ENCODE measurements around the gene LRMDA.

Gene LRMDA

DNA sequence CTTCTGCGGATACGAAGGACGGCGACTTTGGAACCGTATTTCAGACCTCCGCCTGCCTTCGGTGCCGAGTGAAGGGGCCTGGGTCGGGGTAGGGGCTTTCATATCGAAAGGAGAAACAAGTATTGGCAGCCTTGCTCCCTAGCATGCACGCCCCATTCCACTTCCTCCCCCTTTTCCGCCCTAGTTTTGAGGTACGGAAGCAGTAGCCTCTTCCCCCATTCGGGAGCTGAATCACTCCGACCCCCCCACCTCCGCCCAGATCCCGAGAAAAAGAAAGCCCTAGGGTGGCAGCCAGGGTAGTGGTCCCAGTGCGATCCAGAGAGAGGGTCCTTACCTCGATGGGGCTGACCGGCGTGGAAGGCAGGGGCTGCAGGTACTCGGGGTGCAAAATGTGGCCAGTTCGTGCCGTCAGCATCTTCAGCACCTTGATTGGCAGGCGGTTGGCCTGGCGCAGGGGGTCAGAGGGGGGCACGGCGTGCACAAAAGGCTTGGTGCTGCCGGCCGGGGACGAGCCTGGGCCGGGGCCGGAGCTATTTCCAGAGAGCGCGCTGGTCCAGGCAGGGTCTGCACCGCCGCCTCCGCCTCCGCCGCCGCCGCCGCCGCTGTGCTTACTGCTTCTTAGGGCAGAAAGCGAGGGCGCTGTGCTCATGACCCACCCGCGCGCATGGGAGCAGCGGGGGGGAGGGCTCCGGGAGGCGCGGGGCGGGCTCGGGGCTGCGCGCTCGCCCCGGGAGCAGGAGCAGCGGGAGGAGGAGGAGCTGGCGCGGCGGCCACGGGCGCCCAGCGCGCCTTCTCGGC lies 30.5 kb upstream of the LRMDA start (continued):
- TF ChIP-seq, protein P1, sequence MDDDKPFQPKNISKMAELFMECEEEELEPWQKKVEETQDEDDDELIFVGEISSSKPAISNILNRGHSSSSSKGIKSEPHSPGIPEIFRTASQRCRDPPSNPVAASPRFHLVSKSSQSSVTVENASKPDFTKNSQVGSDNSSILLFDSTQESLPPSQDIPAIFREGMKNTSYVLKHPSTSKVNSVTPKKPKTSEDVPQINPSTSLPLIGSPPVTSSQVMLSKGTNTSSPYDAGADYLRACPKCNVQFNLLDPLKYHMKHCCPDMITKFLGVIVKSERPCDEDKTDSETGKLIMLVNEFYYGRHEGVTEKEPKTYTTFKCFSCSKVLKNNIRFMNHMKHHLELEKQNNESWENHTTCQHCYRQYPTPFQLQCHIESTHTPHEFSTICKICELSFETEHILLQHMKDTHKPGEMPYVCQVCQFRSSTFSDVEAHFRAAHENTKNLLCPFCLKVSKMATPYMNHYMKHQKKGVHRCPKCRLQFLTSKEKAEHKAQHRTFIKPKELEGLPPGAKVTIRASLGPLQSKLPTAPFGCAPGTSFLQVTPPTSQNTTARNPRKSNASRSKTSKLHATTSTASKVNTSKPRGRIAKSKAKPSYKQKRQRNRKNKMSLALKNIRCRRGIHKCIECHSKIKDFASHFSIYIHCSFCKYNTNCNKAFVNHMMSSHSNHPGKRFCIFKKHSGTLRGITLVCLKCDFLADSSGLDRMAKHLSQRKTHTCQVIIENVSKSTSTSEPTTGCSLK (tag by site-specific recombination; IDR thresholded peaks at IDR 0.05) = no peak
- TF ChIP-seq ZNF624 (tag by site-specific recombination; IDR thresholded peaks at IDR 0.05) (no peak), ZNF621 (tag by site-specific recombination; IDR thresholded peaks at IDR 0.05) (no peak), ZNF10 (tag by site-specific recombination; IDR thresholded peaks at IDR 0.05) (no peak), ZNF843 (tag by site-specific recombination; IDR thresholded peaks at IDR 0.05) (no peak), ZNF776 (tag by site-specific recombination; IDR thresholded peaks at IDR 0.05; ENCODE audit: borderline replicate concordance) (no peak), ZNF184 (tag by site-specific recombination; IDR thresholded peaks at IDR 0.05) (no peak), ZXDB (tag by site-specific recombination; IDR thresholded peaks at IDR 0.05) (peak; percentile 65; the same call in 1 of the 2 replicates), ZSCAN30 (tag by site-specific recombination; IDR thresholded peaks at IDR 0.05) (no peak), KLF7 (tag by site-specific recombination; IDR thresholded peaks at IDR 0.05; ENCODE audit: borderline replicate concordance) (no peak), ZNF555 (tag by site-specific recombination; conservative IDR thresholded peaks at IDR 0.05) (no peak), GLI2 (tag by site-specific recombination; IDR thresholded peaks at IDR 0.05; ENCODE audit: borderline replicate concordance, low read depth) (no peak), ZNF571 (tag by site-specific recombination; IDR thresholded peaks at IDR 0.05) (no peak), GFI1B (tag by site-specific recombination; IDR thresholded peaks at IDR 0.05) (no peak), ZNF174 (tag by site-specific recombination; IDR thresholded peaks at IDR 0.05) (no peak), SALL2 (tag by site-specific recombination; IDR thresholded peaks at IDR 0.05; ENCODE audit: borderline replicate concordance) (no peak), ZFP41 (tag by site-specific recombination; IDR thresholded peaks at IDR 0.05; ENCODE audit: borderline replicate concordance) (no peak), ZNF677 (tag by site-specific recombination; IDR thresholded peaks at IDR 0.05) (no peak), SCRT1 (tag by site-specific recombination; IDR thresholded peaks at IDR 0.05; ENCODE audit: borderline replicate concordance) (no peak), OSR2 (tag by site-specific recombination; IDR thresholded peaks at IDR 0.05) (peak; percentile 72), ZNF623 (tag by site-specific recombination; IDR thresholded peaks at IDR 0.05) (no peak), YY1 (tag by site-specific recombination; IDR thresholded peaks at IDR 0.05) (no peak), ZNF548 (tag by site-specific recombination; IDR thresholded peaks at IDR 0.05) (no peak)
- TF ChIP-seq, protein P2, sequence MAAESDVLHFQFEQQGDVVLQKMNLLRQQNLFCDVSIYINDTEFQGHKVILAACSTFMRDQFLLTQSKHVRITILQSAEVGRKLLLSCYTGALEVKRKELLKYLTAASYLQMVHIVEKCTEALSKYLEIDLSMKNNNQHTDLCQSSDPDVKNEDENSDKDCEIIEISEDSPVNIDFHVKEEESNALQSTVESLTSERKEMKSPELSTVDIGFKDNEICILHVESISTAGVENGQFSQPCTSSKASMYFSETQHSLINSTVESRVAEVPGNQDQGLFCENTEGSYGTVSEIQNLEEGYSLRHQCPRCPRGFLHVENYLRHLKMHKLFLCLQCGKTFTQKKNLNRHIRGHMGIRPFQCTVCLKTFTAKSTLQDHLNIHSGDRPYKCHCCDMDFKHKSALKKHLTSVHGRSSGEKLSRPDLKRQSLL (tag by site-specific recombination; IDR thresholded peaks at IDR 0.05) = no peak
- TF ChIP-seq, protein P3, sequence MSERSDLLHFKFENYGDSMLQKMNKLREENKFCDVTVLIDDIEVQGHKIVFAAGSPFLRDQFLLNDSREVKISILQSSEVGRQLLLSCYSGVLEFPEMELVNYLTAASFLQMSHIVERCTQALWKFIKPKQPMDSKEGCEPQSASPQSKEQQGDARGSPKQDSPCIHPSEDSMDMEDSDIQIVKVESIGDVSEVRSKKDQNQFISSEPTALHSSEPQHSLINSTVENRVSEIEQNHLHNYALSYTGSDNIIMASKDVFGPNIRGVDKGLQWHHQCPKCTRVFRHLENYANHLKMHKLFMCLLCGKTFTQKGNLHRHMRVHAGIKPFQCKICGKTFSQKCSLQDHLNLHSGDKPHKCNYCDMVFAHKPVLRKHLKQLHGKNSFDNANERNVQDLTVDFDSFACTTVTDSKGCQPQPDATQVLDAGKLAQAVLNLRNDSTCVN (tag by site-specific recombination; optimal IDR thresholded peaks at IDR 0.05) = peak; percentile 85
- TF ChIP-seq, protein P4, sequence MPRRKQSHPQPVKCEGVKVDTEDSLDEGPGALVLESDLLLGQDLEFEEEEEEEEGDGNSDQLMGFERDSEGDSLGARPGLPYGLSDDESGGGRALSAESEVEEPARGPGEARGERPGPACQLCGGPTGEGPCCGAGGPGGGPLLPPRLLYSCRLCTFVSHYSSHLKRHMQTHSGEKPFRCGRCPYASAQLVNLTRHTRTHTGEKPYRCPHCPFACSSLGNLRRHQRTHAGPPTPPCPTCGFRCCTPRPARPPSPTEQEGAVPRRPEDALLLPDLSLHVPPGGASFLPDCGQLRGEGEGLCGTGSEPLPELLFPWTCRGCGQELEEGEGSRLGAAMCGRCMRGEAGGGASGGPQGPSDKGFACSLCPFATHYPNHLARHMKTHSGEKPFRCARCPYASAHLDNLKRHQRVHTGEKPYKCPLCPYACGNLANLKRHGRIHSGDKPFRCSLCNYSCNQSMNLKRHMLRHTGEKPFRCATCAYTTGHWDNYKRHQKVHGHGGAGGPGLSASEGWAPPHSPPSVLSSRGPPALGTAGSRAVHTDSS (tag by site-specific recombination; IDR thresholded peaks at IDR 0.05) = no peak
- TF ChIP-seq, protein P5, sequence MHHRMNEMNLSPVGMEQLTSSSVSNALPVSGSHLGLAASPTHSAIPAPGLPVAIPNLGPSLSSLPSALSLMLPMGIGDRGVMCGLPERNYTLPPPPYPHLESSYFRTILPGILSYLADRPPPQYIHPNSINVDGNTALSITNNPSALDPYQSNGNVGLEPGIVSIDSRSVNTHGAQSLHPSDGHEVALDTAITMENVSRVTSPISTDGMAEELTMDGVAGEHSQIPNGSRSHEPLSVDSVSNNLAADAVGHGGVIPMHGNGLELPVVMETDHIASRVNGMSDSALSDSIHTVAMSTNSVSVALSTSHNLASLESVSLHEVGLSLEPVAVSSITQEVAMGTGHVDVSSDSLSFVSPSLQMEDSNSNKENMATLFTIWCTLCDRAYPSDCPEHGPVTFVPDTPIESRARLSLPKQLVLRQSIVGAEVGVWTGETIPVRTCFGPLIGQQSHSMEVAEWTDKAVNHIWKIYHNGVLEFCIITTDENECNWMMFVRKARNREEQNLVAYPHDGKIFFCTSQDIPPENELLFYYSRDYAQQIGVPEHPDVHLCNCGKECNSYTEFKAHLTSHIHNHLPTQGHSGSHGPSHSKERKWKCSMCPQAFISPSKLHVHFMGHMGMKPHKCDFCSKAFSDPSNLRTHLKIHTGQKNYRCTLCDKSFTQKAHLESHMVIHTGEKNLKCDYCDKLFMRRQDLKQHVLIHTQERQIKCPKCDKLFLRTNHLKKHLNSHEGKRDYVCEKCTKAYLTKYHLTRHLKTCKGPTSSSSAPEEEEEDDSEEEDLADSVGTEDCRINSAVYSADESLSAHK (tag by site-specific recombination; IDR thresholded peaks at IDR 0.05) = no peak
- TF ChIP-seq, protein P6, sequence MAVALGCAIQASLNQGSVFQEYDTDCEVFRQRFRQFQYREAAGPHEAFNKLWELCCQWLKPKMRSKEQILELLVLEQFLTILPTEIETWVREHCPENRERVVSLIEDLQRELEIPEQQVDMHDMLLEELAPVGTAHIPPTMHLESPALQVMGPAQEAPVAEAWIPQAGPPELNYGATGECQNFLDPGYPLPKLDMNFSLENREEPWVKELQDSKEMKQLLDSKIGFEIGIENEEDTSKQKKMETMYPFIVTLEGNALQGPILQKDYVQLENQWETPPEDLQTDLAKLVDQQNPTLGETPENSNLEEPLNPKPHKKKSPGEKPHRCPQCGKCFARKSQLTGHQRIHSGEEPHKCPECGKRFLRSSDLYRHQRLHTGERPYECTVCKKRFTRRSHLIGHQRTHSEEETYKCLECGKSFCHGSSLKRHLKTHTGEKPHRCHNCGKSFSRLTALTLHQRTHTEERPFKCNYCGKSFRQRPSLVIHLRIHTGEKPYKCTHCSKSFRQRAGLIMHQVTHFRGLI (tag by site-specific recombination; IDR thresholded peaks at IDR 0.05) = peak; percentile 13; the same call in 1 of the 2 replicates
- TF ChIP-seq, protein P7, sequence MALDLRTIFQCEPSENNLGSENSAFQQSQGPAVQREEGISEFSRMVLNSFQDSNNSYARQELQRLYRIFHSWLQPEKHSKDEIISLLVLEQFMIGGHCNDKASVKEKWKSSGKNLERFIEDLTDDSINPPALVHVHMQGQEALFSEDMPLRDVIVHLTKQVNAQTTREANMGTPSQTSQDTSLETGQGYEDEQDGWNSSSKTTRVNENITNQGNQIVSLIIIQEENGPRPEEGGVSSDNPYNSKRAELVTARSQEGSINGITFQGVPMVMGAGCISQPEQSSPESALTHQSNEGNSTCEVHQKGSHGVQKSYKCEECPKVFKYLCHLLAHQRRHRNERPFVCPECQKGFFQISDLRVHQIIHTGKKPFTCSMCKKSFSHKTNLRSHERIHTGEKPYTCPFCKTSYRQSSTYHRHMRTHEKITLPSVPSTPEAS (tag by site-specific recombination; IDR thresholded peaks at IDR 0.05) = no peak
